NCI-H446 treated with DMSO at 0.1 percent for 48 hours (cell line): ENCODE results near the gene PYGM.
A peak's percentile ranks its signal among the peaks of the same experiment; 100 is the strongest.

Experiments used
- DNase-seq: peaks from one replicate; lab custom pipeline; 2025; lab: John Stamatoyannopoulos, UW

Gene PYGM

GRCh38 chr11:64759722-64760719 is at the start of gene PYGM:
TSS of gene PYGM (minus strand) at chr11:64759974. CDS start at chr11:64759898, 76 bp downstream.
- DNase-seq: no peak

DNA sequence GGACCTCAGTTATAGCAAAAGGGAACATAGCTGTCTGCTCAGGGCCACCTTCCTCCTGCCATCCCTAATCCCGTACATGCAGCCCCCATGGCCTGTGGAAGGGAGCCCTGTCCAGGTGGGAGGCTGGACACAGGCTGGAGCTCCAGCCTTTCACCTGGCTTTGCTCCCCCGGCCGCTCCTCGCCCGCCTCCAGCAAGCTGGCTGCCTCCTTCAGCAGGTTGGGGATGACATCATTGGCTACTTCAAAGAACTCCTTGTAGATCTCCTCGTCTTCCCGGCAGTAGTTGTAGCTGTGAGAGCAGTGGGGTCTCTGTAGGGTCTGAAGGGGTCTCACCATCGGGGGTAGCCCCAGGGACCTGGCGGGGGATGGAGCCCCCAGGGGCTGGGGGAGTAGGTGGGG is 45.7 kb upstream of the PYGM start:
- DNase-seq: no peak

DNA sequence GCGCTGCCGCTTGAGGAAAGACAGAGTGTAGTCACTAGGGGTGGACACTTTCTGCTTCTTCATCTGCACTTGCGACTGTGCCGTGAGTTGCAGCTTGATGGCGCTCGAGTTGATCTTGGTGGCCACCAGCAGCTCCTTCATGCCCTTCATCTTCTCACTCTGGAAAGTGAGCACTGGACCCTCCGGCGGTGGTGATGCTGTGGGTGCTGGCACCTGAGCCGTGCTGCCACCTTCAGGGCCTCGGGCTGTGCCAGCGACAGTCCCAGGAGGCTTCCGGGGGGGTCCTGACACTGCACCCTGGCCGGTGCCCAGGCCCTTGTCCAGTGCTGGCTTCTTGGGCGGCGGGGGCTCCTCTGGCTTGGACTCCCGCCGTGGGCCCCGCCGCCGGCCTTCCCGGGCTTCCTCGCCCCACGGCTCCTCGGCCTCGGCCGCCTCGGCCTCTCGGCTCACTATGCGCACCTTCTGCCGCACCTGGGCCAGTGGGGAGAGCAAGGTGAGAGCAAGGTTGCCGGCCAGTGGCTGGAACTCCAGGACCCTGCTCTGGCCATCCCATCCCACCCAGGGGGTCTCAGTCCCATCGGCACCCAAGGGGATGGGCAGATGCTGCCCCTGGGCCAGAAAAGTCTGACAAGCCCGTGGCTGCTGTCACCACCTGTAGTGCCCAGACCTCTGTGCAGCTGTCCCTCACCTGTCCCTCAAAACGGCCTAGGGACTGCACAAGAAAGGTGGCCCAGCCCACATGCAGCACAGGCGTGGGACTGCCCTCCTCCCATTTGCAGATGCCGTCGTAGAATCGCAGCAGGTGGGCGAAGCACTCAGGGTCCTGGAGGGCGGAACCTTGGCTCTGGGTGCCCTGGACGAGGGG is 44.8 kb upstream of the PYGM start:
- DNase-seq: no peak

- DNase-seq: no peak
Measured at GRCh38 chr11:64803846-64804345, 44.1 kb upstream of the PYGM start.

DNA sequence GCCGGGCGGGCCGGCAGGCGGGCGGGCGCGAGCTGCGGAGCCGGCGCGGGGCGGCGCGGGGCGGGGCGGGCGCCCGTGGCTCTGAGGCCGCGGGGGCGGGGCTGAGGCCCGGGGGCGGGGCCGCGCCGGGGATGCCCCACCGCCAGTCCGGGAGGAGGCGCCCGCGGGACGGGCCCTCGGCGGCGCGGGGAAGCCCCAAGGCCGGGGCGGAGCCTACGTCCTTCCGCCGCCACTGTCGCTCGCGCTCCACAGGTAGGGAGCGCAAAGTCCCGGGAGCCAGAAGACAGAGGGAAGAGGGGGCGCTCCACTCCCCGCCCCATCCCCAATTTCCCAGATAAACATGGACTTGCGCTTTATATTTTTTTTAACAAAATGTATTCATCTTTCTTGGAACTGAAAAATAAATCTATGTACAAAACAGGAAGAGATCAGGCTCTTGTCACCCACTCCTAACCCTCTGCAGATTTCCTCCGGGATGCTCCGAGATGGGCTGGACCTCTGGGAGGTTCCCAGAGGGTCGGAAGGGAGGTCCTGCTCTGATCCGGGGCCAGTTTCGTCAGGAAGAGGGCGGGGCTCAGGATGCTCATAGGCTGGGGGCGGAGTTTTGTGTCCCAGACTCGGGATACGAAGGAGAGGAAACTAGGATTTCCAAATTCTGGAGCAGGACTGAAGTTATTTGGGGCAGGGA is 43.5 kb upstream of the PYGM start, which contains the start of gene MAP4K2:
MAP4K2 (minus strand) TSS at position 57 of the 688 bp plus-strand sequence. CDS start 65 bp downstream, outside the sequence.
- peak; percentile 51 for DNase-seq

GRCh38 chr11:64802370-64803157 is 42.8 kb upstream of the PYGM start:
- DNase-seq: no peak

- no peak for DNase-seq
Measured at GRCh38 chr11:64801561-64802369, 42.0 kb upstream of the PYGM start.

DNA sequence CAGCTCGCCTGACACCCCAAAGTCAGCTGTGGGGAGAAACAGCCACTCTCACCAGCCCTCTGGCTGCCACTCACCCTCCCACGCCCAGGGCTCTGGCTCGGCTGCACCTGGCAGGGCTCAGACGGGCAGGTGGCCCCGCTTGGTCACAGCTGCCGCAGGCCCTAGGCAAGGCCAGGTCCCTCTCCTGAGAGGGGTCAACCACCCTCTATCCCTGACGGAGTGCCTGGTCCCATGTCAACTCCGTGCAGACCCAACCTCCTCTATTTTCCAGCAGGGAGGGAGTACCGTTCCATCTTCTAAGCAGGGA is 41.3 kb upstream of the PYGM start:
- DNase-seq: no peak

DNA sequence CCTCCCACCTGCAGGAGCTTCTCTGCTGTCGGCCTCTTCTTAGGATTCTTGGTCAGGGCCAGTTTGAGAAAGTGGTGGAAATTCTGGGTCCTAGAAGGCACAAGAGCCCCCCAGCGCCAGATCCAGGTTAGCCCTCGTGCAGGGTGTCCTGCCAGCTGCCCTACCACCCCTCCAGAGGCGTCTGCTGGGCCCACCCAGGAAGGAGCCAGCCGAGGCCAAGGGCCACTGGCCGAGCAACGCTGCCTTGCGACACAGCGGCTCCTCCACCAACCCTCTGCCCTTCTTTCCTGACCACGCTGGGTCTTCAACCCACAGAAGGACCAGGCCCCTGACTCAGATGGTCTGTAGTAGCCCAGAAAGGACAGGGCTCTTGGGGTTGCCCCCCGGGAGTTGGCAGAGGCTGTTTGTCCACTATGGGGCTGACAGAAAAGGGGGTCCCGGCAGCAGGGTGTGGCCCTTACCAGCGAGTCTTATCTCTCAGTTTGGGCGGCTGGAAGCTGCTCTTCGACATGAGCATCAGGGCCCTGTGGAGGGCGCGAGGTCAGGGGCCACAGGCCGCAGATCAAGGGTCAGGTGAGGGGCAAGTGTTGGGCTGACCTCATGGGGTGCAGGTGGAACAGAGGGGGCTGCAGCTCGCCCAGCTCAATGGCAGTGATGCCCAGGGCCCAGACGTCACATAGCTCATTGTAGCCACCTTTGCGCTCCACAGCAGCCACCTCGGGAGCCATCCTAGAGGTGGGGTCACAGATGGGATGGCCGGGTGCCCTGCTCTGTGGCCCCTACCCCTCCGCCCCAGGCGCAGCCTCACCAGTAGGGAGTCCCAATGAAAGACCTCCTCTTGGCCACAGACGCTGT is 40.8 kb upstream of the PYGM start:
- no peak for DNase-seq

DNA sequence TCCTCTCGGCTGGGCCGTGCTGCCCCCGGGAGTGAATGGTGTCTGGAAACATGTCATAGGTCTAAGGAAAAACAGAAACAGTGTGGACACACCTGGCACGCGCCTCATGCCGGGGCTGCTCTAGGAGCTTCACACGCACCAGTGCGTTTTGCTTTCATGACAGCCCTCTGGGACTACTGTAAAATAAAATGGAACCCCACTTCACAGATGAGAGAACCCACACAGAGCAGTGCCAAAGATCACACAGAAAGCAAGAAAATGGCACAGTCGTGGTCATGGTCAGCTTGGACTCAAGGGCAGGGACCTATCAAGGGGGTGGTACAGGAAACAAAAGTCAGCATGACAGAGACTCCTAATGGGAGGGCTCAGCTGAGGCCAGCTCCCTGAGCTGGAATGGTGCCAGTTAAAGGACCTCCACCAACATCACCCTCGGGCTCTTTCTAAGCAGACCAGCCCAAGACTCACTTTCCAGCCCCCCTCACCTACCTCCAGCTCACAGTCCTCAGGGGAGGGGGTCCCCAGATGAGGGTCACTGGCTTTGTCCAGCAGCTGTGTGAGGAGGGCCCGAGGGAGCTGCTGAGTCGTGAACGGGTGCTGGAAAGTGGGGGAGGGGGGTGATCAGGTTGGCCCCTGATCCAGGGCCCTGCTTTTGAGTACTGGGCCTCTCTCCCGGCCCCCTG is 40.0 kb upstream of the PYGM start:
- no peak for DNase-seq

DNA sequence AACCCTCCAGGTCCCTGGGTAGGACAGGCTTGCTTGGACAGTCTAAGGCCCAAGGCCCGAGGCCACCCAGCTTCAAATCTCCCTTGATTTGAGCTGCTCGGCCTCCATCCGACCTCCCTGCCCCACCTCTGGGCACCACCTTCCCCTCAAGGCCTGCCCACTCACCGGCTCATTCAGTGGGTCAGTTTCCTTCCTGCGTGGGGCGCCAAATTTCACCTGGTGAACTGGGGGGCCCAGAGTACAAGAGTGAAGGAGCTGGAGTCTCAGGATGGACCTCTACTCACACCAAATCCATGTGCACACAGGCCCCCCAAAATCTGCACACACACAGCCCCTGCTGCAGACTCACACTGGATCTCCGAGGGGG is 39.5 kb upstream of the PYGM start:
- DNase-seq: no peak

DNA sequence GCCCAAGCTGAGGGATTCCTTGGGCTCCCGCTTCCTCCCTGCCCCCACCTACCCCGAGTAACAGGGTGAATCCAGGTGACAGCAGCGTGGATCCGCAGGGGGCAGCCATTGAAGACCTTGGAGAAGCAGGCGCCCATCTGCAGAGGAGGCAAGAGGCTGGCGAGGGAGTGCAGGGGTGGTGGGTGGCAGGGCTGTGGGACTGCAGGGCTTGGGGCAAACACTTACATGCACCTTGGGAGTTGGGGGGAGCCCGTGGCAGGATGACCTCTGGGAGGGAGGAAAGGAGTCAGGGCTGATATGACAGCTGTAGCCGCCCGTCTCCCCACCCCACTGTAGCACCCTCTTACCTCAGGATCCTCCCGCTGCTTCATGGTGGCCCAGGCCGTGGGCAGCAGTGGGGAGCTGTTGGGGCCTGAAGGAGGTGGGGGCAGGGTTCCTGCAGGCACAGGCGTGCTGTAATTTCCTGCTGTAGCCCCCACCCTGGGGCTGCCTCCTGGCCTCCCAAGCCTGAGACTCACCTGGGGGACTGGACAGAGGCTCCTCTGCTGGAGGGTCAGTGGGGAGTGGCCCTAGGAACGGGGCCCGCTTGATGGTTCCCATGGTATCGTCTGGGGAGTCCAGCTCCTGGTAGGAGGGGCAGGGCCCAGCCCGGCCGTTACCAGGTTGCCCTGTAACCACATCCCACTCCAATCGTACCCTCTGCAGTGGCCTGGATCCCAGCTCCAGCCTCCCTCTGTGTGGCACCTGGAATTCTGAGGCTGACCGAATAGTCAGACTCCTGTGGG is 37.2 kb upstream of the PYGM start:
- DNase-seq: no peak

GRCh38 chr11:64796047-64796756 is 36.4 kb upstream of the PYGM start:
- no peak for DNase-seq

GRCh38 chr11:64794526-64794925 is 34.8 kb upstream of the PYGM start:
- DNase-seq: no peak

DNA sequence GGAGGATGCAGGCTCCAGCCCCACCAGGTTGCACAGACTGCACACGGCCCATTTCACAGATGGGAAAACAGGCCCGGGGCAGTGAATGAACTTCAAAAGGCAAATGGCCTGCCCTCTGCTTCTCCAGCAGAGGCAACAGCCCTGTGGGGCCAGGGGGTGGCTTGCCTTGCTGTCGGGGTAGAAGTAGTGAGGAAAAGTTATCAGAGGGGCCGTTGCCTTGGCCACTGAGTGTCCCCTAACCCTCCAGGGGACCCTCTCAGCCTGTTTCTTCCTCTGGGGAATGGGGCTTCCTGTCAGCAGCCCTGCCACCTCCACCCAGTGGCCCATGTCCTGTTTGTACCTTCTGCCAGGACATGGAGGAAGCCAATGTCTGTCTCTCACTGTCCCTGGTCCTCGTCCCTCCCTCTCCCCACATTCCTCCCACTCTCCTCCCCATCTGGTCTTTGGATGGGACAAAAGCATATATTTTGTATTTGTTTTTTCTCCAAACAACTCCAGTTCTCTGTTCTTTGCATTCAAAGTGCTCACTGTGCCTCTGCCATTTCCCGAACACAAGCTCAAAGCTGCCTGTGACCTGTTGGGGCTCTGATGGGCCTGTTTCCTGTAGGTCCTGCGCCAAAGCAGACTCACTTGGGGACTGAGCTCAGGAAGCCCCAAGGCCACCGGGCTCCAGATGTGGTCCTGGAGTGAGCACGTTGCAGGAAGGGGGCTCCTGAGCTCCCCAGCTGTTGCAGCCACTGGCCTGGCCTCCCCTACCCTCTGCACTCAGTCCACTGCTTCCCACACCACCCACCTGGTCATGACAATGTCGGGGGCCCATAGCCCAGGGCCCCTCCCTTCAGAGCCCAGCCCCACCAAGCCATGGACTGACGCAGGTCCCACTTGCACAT is 33.7 kb upstream of the PYGM start:
- no peak for DNase-seq

GRCh38 chr11:64792482-64792881 is 32.7 kb upstream of the PYGM start:
- no peak for DNase-seq
